Breast epithelium (tissue), 3 donors: Measurements from ENCODE around the gene PSEN2.

Source experiments
- CTCF ChIP-seq, 3 donors: fragments of 450-650 bp; IDR thresholded peaks; one replicate each; pipeline ENCODE4 v1.5.1; 2016 to 2017; ENCODE audit warnings: antibody characterized with exemption in 3 of 3, mild to moderate bottlenecking in 3 of 3, moderate library complexity in 3 of 3
- POLR2A ChIP-seq: fragments of 450-650 bp; IDR thresholded peaks from one replicate; pipeline ENCODE4 v1.6.1; 2016; ENCODE audit warnings: antibody characterized with exemption, mild to moderate bottlenecking, moderate library complexity
- POLR2AphosphoS5 ChIP-seq, 3 donors: sonication (generic); formaldehyde crosslinking; IDR thresholded peaks; one replicate each; pipeline ENCODE4 v1.6.1; 2017; ENCODE audit warnings: antibody characterized with exemption in 3 of 3

GRCh38 chr1:226875641-226876295 lies 5.4 kb downstream of the PSEN2 start:
- TF ChIP-seq CTCF (IDR thresholded peaks at IDR 0.05) = no peak
- TF ChIP-seq POLR2AphosphoS5 (IDR thresholded peaks at IDR 0.05) = no peak
- TF ChIP-seq POLR2A = no peak
